CD14-positive monocyte (primary cell): Measurements from ENCODE around the gene CALB2. TPM values are rescaled to one million over a fixed set of nuclear protein-coding genes. Genes with fewer than 3 reads are reported as not detected.

Source experiments
- DNase-seq, 3 donors: peaks; one replicate each; pipeline ENCODE4 v3.0.0-alpha.2; 2011 to 2022
- H2AFZ ChIP-seq: 2 replicates; pipeline ENCODE4 v1.6.0; 2012; ENCODE audit warnings: mild to moderate bottlenecking, low read depth, low read length, inconsistent platforms; ENCODE audit not compliant: insufficient read depth, poor library complexity, severe bottlenecking
- H3K27ac ChIP-seq, 2 donors: 1 replicate in 1 of 2; 2 replicates in 1 of 2; pipeline ENCODE4 v1.5.1; 2012 to 2013; ENCODE audit warnings: low read length in 2 of 2, control low read depth in 1 of 2, inconsistent platforms in 1 of 2, low read depth in 1 of 2, mild to moderate bottlenecking in 1 of 2
- H3K27me3 ChIP-seq, 2 donors: one replicate each; pipeline versions ENCODE4 v1.6.0 to v1.6.1; 2011 to 2013; ENCODE audit warnings: low read length in 2 of 2; ENCODE audit not compliant: control insufficient read depth in 2 of 2, insufficient read depth in 2 of 2
- H3K36me3 ChIP-seq, 2 donors: replicated peaks in 1 of 2; 1 replicate in 1 of 2; 2 replicates in 1 of 2; pipeline versions ENCODE4 v1.5.1 to v1.6.1; 2012 to 2013; ENCODE audit warnings: low read length in 2 of 2, control low read depth in 1 of 2, inconsistent platforms in 1 of 2, mild to moderate bottlenecking in 1 of 2; ENCODE audit not compliant: insufficient read depth in 2 of 2, control insufficient read depth in 1 of 2
- H3K4me1 ChIP-seq, 2 donors: 1 replicate in 1 of 2; 2 replicates in 1 of 2; pipeline versions ENCODE4 v1.5.1 to v1.6.1; 2012 to 2013; ENCODE audit warnings: low read length in 2 of 2, control low read depth in 1 of 2, inconsistent platforms in 1 of 2, mild to moderate bottlenecking in 1 of 2, moderate library complexity in 1 of 2; ENCODE audit not compliant: insufficient read depth in 2 of 2, control insufficient read depth in 1 of 2
- H3K4me2 ChIP-seq: replicated peaks from 2 replicates; pipeline ENCODE3; 2012; ENCODE audit warnings: low read length, moderate library complexity, mild to moderate bottlenecking; ENCODE audit not compliant: poor library complexity, severe bottlenecking; ENCODE audit errors: extremely low read depth
- H3K4me3 ChIP-seq, 3 experiments: fragments of 200-600 bp in 1 of 3; sonication (generic) in 1 of 3; replicated peaks in 1 of 3; 1 replicate in 2 of 3; 2 replicates in 1 of 3; pipeline ENCODE4 v1.5.1; 2011 to 2013; ENCODE audit warnings: low read length in 3 of 3, mild to moderate bottlenecking in 3 of 3, control low read depth in 2 of 3, low read depth in 2 of 3, inconsistent platforms in 1 of 3, moderate library complexity in 1 of 3
- H3K79me2 ChIP-seq: 2 replicates; pipeline ENCODE4 v1.6.0; 2012; ENCODE audit warnings: mild to moderate bottlenecking, control low read depth, inconsistent platforms, low read length, moderate library complexity; ENCODE audit not compliant: insufficient read depth
- H3K9ac ChIP-seq: 2 replicates; pipeline ENCODE4 v1.6.0; 2017; ENCODE audit warnings: low read length, mild to moderate bottlenecking; ENCODE audit not compliant: insufficient read depth, poor library complexity, severe bottlenecking
- H3K9me3 ChIP-seq, 2 donors: replicated peaks in 1 of 2; 1 replicate in 1 of 2; 2 replicates in 1 of 2; pipeline versions ENCODE4 v1.5.1 to v1.6.1; 2012 to 2013; ENCODE audit warnings: low read length in 2 of 2, control low read depth in 1 of 2; ENCODE audit not compliant: control insufficient read depth in 1 of 2, insufficient read depth in 1 of 2
- H4K20me1 ChIP-seq: 2 replicates; pipeline ENCODE4 v1.6.0; 2012; ENCODE audit warnings: mild to moderate bottlenecking, low read length, control low read depth, moderate library complexity; ENCODE audit not compliant: insufficient read depth
- H3K27ac Mint-ChIP-seq, 7 donors: one replicate each; pipeline ENCODE4 v1.8.0; 2020; ENCODE audit warnings: mild to moderate bottlenecking in 7 of 7, mixed read lengths in 7 of 7, moderate library complexity in 6 of 7, inconsistent platforms in 2 of 7
- H3K27me3 Mint-ChIP-seq, 3 donors: one replicate each; pipeline ENCODE4 v1.8.0; 2021 to 2022; ENCODE audit warnings: low read depth in 3 of 3, mild to moderate bottlenecking in 3 of 3, mixed read lengths in 3 of 3, moderate library complexity in 3 of 3, inconsistent platforms in 1 of 3
- H3K36me3 Mint-ChIP-seq, 2 donors: one replicate each; pipeline ENCODE4 v1.8.0; 2020; ENCODE audit warnings: mixed read lengths in 2 of 2, inconsistent platforms in 1 of 2, mild to moderate bottlenecking in 1 of 2
- H3K4me1 Mint-ChIP-seq: one replicate; pipeline ENCODE4 v1.8.0; 2020; ENCODE audit warnings: mild to moderate bottlenecking, mixed read lengths
- H3K4me3 Mint-ChIP-seq, 2 donors: one replicate each; pipeline ENCODE4 v1.8.0; 2020; ENCODE audit warnings: mild to moderate bottlenecking in 2 of 2, mixed read lengths in 2 of 2, moderate library complexity in 1 of 2
- H3K9me3 Mint-ChIP-seq, 7 donors: one replicate each; pipeline ENCODE4 v1.8.0; 2020 to 2022; ENCODE audit warnings: mixed read lengths in 7 of 7, mild to moderate bottlenecking in 6 of 7, moderate library complexity in 6 of 7, inconsistent platforms in 2 of 7
- CTCF ChIP-seq: fragments of 200-600 bp; IDR thresholded peaks from one replicate; pipeline ENCODE4 v1.8.0; 2022; ENCODE audit warnings: antibody characterized with exemption, mild to moderate bottlenecking
- WGBS: methylation state at CpG from one replicate; pipeline ENCODE4 v1.1.5; 2013; ENCODE audit warnings: missing lambda C conversion rate; ENCODE audit not compliant: insufficient coverage; 5-methylcytosine and 5-hydroxymethylcytosine counted together
- intact Hi-C, 2 donors: fragments of 100-400 bp; cut with micrococcal nuclease; formaldehyde crosslinking; loops; one replicate each; pipeline versions ENCODE4 v1.15.0 to v1.15.1; 2023
- polyA plus RNA-seq, 3 donors: library from polyadenylated mRNA; depleted of rRNA in 1 of 3; unstranded in 2 of 3; stranded (reverse) in 1 of 3; fragments of 300-500 nt in 2 of 3; fragments of >200 nt in 1 of 3; fragmentation: Illumina TruSeq in 2 of 3; gene quantifications; 1 replicate in 2 of 3; 2 replicates in 1 of 3; pipeline ENCODE4 v1.2.3, GENCODE V29; 2012 to 2021

The CALB2 gene
- polyA plus RNA-seq, 3 donors: not detected

- H3K27me3 ChIP-seq: peaks cover 0 to 12% of the 10 kb centered on the region in 2 donors
- H3K79me2 ChIP-seq: no peaks in the 10 kb centered on the region
- intact Hi-C loops: no loop called here
- no peak overlapping the region for H3K4me3 ChIP-seq
- no peaks in the 10 kb centered on the region for H3K36me3 ChIP-seq
- Mint-ChIP-seq H3K9me3 (peaks cover 4 to 30% (median 21%) of the 10 kb centered on the region in 7 donors), H3K4me1 (peaks cover 3% of the 10 kb centered on the region), H3K4me3 (no peak overlapping the region), H3K36me3 (no peaks in the 10 kb centered on the region), H3K27me3 (peaks cover 12 to 36% (median 30%) of the 10 kb centered on the region in 3 donors), H3K27ac (no peak overlapping the region)
- no peak for DNase-seq
- no peak overlapping the region for H2AFZ ChIP-seq
- peaks cover 16 to 19% of the 10 kb centered on the region in 2 donors for H3K9me3 ChIP-seq
- no peaks in the 10 kb centered on the region for H3K4me1 ChIP-seq
- no peaks in the 10 kb centered on the region for H4K20me1 ChIP-seq
- no peak overlapping the region for H3K27ac ChIP-seq
- H3K9ac ChIP-seq: no peak overlapping the region
- TF ChIP-seq CTCF: no peak
- H3K4me2 ChIP-seq: no peak overlapping the region
- WGBS: 97% methylated on average over 11 of the region's 11 CpGs
Observed at GRCh38 chr16:71402674-71403073, 44.2 kb downstream of the CALB2 start.

GRCh38 chr16:71404364-71404763, 45.8 kb downstream of the CALB2 start:
- H3K27ac ChIP-seq: no peak overlapping the region
- no peak for DNase-seq
- TF ChIP-seq CTCF: no peak
- no peaks in the 10 kb centered on the region for H3K4me1 ChIP-seq
- no peak overlapping the region for H2AFZ ChIP-seq
- peaks cover 4 to 30% (median 21%) of the 10 kb centered on the region in 7 donors for H3K9me3 Mint-ChIP-seq
- H4K20me1 ChIP-seq: no peaks in the 10 kb centered on the region
- H3K27me3 Mint-ChIP-seq: peaks cover 17 to 49% (median 27%) of the 10 kb centered on the region in 3 donors
- H3K36me3 ChIP-seq: no peaks in the 10 kb centered on the region
- intact Hi-C loops: no loop called here
- H3K4me2 ChIP-seq: no peak overlapping the region
- H3K9ac ChIP-seq: no peak overlapping the region
- no peak overlapping the region for H3K27ac Mint-ChIP-seq
- H3K36me3 Mint-ChIP-seq: no peaks in the 10 kb centered on the region
- peaks cover 16 to 19% of the 10 kb centered on the region in 2 donors for H3K9me3 ChIP-seq
- no peaks in the 10 kb centered on the region for H3K79me2 ChIP-seq
- 100% methylated on average over 2 of the region's 4 CpGs for WGBS
- no peak overlapping the region for H3K4me3 ChIP-seq
- peaks cover 5% of the 10 kb centered on the region for H3K4me1 Mint-ChIP-seq
- H3K27me3 ChIP-seq: peaks cover 0 to 15% of the 10 kb centered on the region in 2 donors
- H3K4me3 Mint-ChIP-seq: no peak overlapping the region
